SK-N-SH (cell line): ENCODE data around the gene PMVK. TPM values are rescaled to one million over a fixed set of nuclear protein-coding genes. Genes with fewer than 3 reads are reported as not detected.

Source experiments
- CTCF ChIA-PET: fragments of 300-600, 350-600 bp; formaldehyde crosslinking; extraction: SDS; loops from one replicate; lab custom pipeline; 2021; lab: Yijun Ruan, JAX
- POLR2A ChIA-PET: fragments of 350-600 bp; sonication (Branson Sonifier 250); formaldehyde crosslinking; extraction: SDS; loops from one replicate; lab custom pipeline; 2020; ENCODE audit warnings: antibody characterized with exemption, inconsistent platforms; lab: Yijun Ruan, JAX
- DNase-seq: peaks from one replicate; pipeline ENCODE4 v3.0.0; 2012
- H2AFZ ChIP-seq: fragments of 200-600 bp; sonication (generic); 2 replicates; pipeline ENCODE4 v1.8.1; 2016; ENCODE audit warnings: antibody characterized with exemption, mild to moderate bottlenecking, low read depth
- H3F3A ChIP-seq: fragments of 200-600 bp; sonication (generic); replicated peaks from 2 replicates; pipeline ENCODE3; 2016; ENCODE audit warnings: antibody characterized with exemption, mild to moderate bottlenecking; ENCODE audit not compliant: insufficient read depth
- H3K27ac ChIP-seq, 2 experiments: fragments of 200-500 bp in 1 of 2; fragments of 200-600 bp in 1 of 2; sonication (Bioruptor generic) in 1 of 2; sonication (generic), shearing (Covaris generic) in 1 of 2; 2 replicates each; pipeline versions ENCODE4 v1.5.1 to v1.6.1; 2014 to 2016; ENCODE audit warnings: low read depth in 2 of 2, inconsistent platforms in 1 of 2, low read length in 1 of 2, mild to moderate bottlenecking in 1 of 2, mixed read lengths in 1 of 2
- H3K27me3 ChIP-seq: fragments of 200-600 bp; sonication (generic), shearing (Covaris generic); 2 replicates; pipeline ENCODE4 v1.6.1; 2016; ENCODE audit warnings: mixed run types; ENCODE audit not compliant: insufficient read depth
- H3K36me3 ChIP-seq, 2 experiments: fragments of 200-500 bp in 1 of 2; fragments of 200-600 bp in 1 of 2; sonication (Bioruptor generic) in 1 of 2; sonication (generic) in 1 of 2; replicated peaks in 1 of 2; 2 replicates each; pipeline versions ENCODE3 to v1.5.1; 2014 to 2016; ENCODE audit warnings: low read length in 1 of 2, mild to moderate bottlenecking in 1 of 2; ENCODE audit not compliant: insufficient read depth in 2 of 2, control insufficient read depth in 1 of 2
- H3K4me1 ChIP-seq, 2 experiments: fragments of 200-500 bp in 1 of 2; fragments of 200-600 bp in 1 of 2; sonication (Bioruptor generic) in 1 of 2; sonication (generic), shearing (Covaris generic) in 1 of 2; 2 replicates each; pipeline versions ENCODE4 v1.5.1 to v1.6.1; 2014 to 2016; ENCODE audit warnings: low read depth in 1 of 2, low read length in 1 of 2, mixed run types in 1 of 2; ENCODE audit not compliant: insufficient read depth in 2 of 2, control insufficient read depth in 1 of 2
- H3K4me2 ChIP-seq: fragments of 200-600 bp; sonication (generic), shearing (Covaris generic); 2 replicates; pipeline ENCODE4 v1.6.1; 2017; ENCODE audit warnings: mixed run types
- H3K4me3 ChIP-seq, 2 experiments: fragments of 200-500 bp in 1 of 2; fragments of 200-600 bp in 1 of 2; sonication (Bioruptor generic) in 1 of 2; sonication (generic), shearing (Covaris generic) in 1 of 2; 2 replicates each; pipeline versions ENCODE4 v1.5.1 to v1.8.1; 2014 to 2016; ENCODE audit warnings: low read depth in 2 of 2, inconsistent platforms in 1 of 2, low read length in 1 of 2, mild to moderate bottlenecking in 1 of 2, mixed read lengths in 1 of 2, moderate library complexity in 1 of 2
- H3K79me2 ChIP-seq: fragments of 200-600 bp; sonication (generic); 2 replicates; pipeline ENCODE4 v1.8.1; 2017; ENCODE audit warnings: mild to moderate bottlenecking; ENCODE audit not compliant: insufficient read depth
- H3K9ac ChIP-seq: fragments of 200-600 bp; sonication (generic); 2 replicates; pipeline ENCODE4 v1.6.1; 2017; ENCODE audit warnings: mixed run types
- H3K9me2 ChIP-seq: fragments of 200-600 bp; sonication (generic); 2 replicates; pipeline ENCODE4 v1.6.1; 2017; ENCODE audit warnings: mixed run types
- H3K9me3 ChIP-seq: fragments of 200-600 bp; sonication (generic); 2 replicates; pipeline ENCODE4 v1.6.1; 2017; ENCODE audit warnings: mixed run types, mild to moderate bottlenecking, moderate library complexity
- H4K20me1 ChIP-seq: fragments of 200-600 bp; sonication (generic); 2 replicates; pipeline ENCODE4 v1.6.1; 2017; ENCODE audit warnings: mild to moderate bottlenecking, mixed run types; ENCODE audit not compliant: insufficient read depth
- CHD2 ChIP-seq: fragments of 150-350 bp; IDR thresholded peaks from 2 replicates; pipeline ENCODE4 v1.6.1; 2018; ENCODE audit warnings: low read length; ENCODE audit not compliant: partially characterized antibody
- ELF1 ChIP-seq: IDR thresholded peaks from 2 replicates; pipeline ENCODE4 v1.4.0; 2012
- EZH2phosphoT487 ChIP-seq: fragments of 200-600 bp; sonication (generic); IDR thresholded peaks from 2 replicates; pipeline ENCODE4 v1.6.1; 2017; ENCODE audit warnings: low read depth, mixed run types, mild to moderate bottlenecking, antibody characterized with exemption, moderate library complexity, borderline replicate concordance
- FOSL2 ChIP-seq: IDR thresholded peaks from 2 replicates; pipeline ENCODE4 v1.4.0; 2012; ENCODE audit warnings: low read depth, mild to moderate bottlenecking, moderate library complexity, borderline replicate concordance
- FOXJ3 ChIP-seq: sonication (generic); formaldehyde crosslinking; IDR thresholded peaks from 2 replicates; pipeline ENCODE4 v1.5.1; 2020; ENCODE audit warnings: mild to moderate bottlenecking, missing genetic modification reagents
- FOXM1 ChIP-seq: IDR thresholded peaks from 2 replicates; pipeline ENCODE4 v1.4.0; 2012; ENCODE audit warnings: low read depth, mild to moderate bottlenecking
- GABPA ChIP-seq: IDR thresholded peaks from 2 replicates; pipeline ENCODE4 v1.4.0; 2012; ENCODE audit warnings: low read depth, mild to moderate bottlenecking
- GATA2 ChIP-seq: sonication (generic); formaldehyde crosslinking; IDR thresholded peaks from 2 replicates; pipeline ENCODE4 v1.5.0; 2020; ENCODE audit warnings: mild to moderate bottlenecking, missing genetic modification reagents
- IRF3 ChIP-seq: fragments of 150-350 bp; IDR thresholded peaks from 2 replicates; pipeline ENCODE4 v1.6.1; 2016; ENCODE audit warnings: mild to moderate bottlenecking, low read depth, low read length
- JUND ChIP-seq: IDR thresholded peaks from 2 replicates; pipeline ENCODE4 v1.4.0; 2012
- MAX ChIP-seq: IDR thresholded peaks from 2 replicates; pipeline ENCODE4 v1.4.0; 2012; ENCODE audit warnings: low read depth
- NFIC ChIP-seq: IDR thresholded peaks from 2 replicates; pipeline ENCODE4 v1.4.0; 2012; ENCODE audit warnings: borderline replicate concordance
- NRF1 ChIP-seq: IDR thresholded peaks from 2 replicates; pipeline ENCODE4 v1.6.1; 2012; ENCODE audit warnings: low read depth, mild to moderate bottlenecking, low read length
- POLR2AphosphoS5 ChIP-seq: IDR thresholded peaks from 2 replicates; pipeline ENCODE4 v1.6.1; 2012; ENCODE audit warnings: low read depth, low read length
- RCOR1 ChIP-seq: fragments of 150-350 bp; IDR thresholded peaks from 2 replicates; pipeline ENCODE4 v1.6.1; 2017; ENCODE audit warnings: antibody characterized with exemption, low read length
- SIN3A ChIP-seq: IDR thresholded peaks from 2 replicates; pipeline ENCODE4 v1.6.1; 2012; ENCODE audit warnings: low read depth, mild to moderate bottlenecking, low read length, moderate library complexity, borderline replicate concordance
- SMC3 ChIP-seq: IDR thresholded peaks from 2 replicates; pipeline ENCODE4 v1.6.1; 2012; ENCODE audit warnings: low read depth, low read length, improper control_type of control experiment
- TCF12 ChIP-seq: IDR thresholded peaks from 2 replicates; pipeline ENCODE4 v1.4.0; 2012
- USF2 ChIP-seq: fragments of 150-350 bp; IDR thresholded peaks from 2 replicates; pipeline ENCODE4 v1.6.1; 2017; ENCODE audit warnings: antibody characterized with exemption, low read length, low read depth, borderline replicate concordance
- ZBTB33 ChIP-seq: IDR thresholded peaks from 2 replicates; pipeline ENCODE4 v1.4.0; 2012; ENCODE audit warnings: low read depth, borderline replicate concordance
- whole genome bisulfite sequencing: methylation state at CpG from one replicate; pipeline ENCODE4 v1.1.6; 2017; ENCODE audit warnings: low lambda C conversion rate; 5-methylcytosine and 5-hydroxymethylcytosine counted together
- polyA plus RNA-seq, 3 experiments: library from polyadenylated mRNA; depleted of rRNA; stranded (reverse); fragments of >200 nt; gene quantifications; 2 replicates each; pipeline ENCODE4 v1.2.3, GENCODE V29; 2012

PMVK gene
- polyA plus RNA-seq, 1 of the 3 experiments (the other 2 are of a cell fraction), result 59.6 TPM

- H3K4me3 ChIP-seq, result no peak overlapping the region
- no peak overlapping the region for H2AFZ ChIP-seq
- H4K20me1 ChIP-seq, result no peaks in the 10 kb centered on the region
- H3K27me3 ChIP-seq, result no peaks in the 10 kb centered on the region
- no peaks in the 10 kb centered on the region for H3K4me1 ChIP-seq
- DNase-seq, result no peak
- peaks cover 0 to 19% of the 10 kb centered on the region in 2 experiments for H3K36me3 ChIP-seq
- H3K79me2 ChIP-seq, result no peaks in the 10 kb centered on the region
- no peaks in the 10 kb centered on the region for H3K9me2 ChIP-seq
- 96% methylated on average over 3 of the region's 3 CpGs for WGBS
- no peak overlapping the region for H3K4me2 ChIP-seq
- no peak overlapping the region for H3K9ac ChIP-seq
- H3F3A ChIP-seq, result no peaks in the 10 kb centered on the region
- H3K9me3 ChIP-seq, result no peaks in the 10 kb centered on the region
- TF ChIP-seq GATA2 (CRISPR knock-in tag) (no peak), SMC3 (no peak), NFIC (no peak), ELF1 (no peak), RCOR1 (no peak), GABPA (no peak), FOXJ3 (CRISPR knock-in tag) (no peak), FOSL2 (no peak), NRF1 (no peak), JUND (no peak), SIN3A (no peak)
- TF ChIP-seq, all 33 proteins: peak for 0
- ChIA-PET POLR2A (no interaction called here), CTCF (interaction anchor here (0.9 kb wide), 1 partner anchor 254 kb away, joined by 3 read pairs; no protein-coding TSS in a partner anchor)
- H3K27ac ChIP-seq, result no peak overlapping the region
These were observed 12.8 kb downstream of the PMVK start for GRCh38 chr1:154923695-154924094.

- H3K4me1 ChIP-seq, result no peaks in the 10 kb centered on the region
- H3K27me3 ChIP-seq, result no peaks in the 10 kb centered on the region
- no peaks in the 10 kb centered on the region for H3K9me2 ChIP-seq
- no peak overlapping the region for H3K27ac ChIP-seq
- no peak overlapping the region for H3K4me3 ChIP-seq
- no peak for TF ChIP-seq FOXM1
- TF ChIP-seq USF2, result no peak
- TF ChIP-seq CHD2, result no peak
- TF ChIP-seq MAX, result no peak
- no peak for TF ChIP-seq ELF1
- TF ChIP-seq EZH2phosphoT487, result no peak
- TF ChIP-seq POLR2AphosphoS5, result no peak
- TF ChIP-seq ZBTB33, result no peak
- no peak for TF ChIP-seq IRF3
- no peak for TF ChIP-seq RCOR1
- no peak for TF ChIP-seq JUND
- TF ChIP-seq FOXJ3 (CRISPR knock-in tag), result no peak
- no peak for TF ChIP-seq TCF12
- no peaks in the 10 kb centered on the region for H3K36me3 ChIP-seq
- ChIA-PET CTCF (interaction anchor here (0.6 to 1.6 kb wide), 4 partner anchors 23 to 434 kb away, joined by 3 to 4 read pairs (median 4); partner anchors contain the start of gene PMVK), POLR2A (no interaction called here)
- no peak overlapping the region for H3K9ac ChIP-seq
- 83% methylated on average over 3 of the region's 3 CpGs for WGBS
- no peaks in the 10 kb centered on the region for H3K79me2 ChIP-seq
- no peak for DNase-seq
- H3K4me2 ChIP-seq, result no peak overlapping the region
- H4K20me1 ChIP-seq, result no peaks in the 10 kb centered on the region
- no peak overlapping the region for H2AFZ ChIP-seq
- no peaks in the 10 kb centered on the region for H3F3A ChIP-seq
- no peaks in the 10 kb centered on the region for H3K9me3 ChIP-seq
These were observed 23.2 kb downstream of the PMVK start for GRCh38 chr1:154913273-154913672.
